HL-60 (cell line): ENCODE measurements around the gene FOXI3.

ENCODE experiments used
- SPI1 ChIP-seq: IDR thresholded peaks from 2 replicates; pipeline ENCODE4 v1.6.1; 2012; ENCODE audit warnings: low read depth, mild to moderate bottlenecking, borderline replicate concordance
- TF ChIP-seq, protein P1 (sequence below): IDR thresholded peaks from one replicate; pipeline ENCODE4 v1.5.1; 2011; ENCODE audit warnings: low read length, control low read depth, inconsistent platforms; ENCODE audit not compliant: insufficient read depth

DNA sequence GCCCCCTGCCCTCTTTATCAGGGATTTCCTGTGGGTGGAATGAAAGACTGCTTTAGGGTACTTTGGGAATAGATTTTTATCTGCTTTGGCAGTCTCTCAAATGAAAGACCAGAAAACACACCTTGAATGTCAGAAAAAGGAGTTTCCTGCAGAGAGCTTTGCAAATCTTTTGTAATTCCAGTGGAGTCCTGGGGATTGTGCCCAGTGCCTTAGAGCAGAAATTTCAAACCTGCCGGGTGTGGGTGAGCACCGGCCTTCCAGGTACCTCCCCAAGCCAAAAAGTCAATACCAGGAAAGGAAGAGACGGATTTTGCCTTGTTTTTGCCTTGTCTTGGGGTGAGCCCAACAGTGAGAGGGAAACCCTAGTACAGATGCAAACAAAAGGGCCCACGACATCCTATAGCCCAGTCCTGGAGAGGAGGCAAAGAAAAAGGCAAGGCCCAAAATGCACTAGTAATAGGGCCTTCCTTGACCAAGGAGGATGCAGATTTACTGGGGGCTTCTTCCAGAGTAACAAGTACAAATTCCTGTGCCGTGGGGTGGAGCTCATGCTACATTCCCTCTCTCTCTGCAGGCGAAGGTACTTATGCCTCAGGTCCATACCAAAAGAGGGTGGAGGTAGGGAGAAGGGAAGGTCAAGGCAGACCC lies 36.4 kb downstream of the FOXI3 start:
- TF ChIP-seq, protein P1, sequence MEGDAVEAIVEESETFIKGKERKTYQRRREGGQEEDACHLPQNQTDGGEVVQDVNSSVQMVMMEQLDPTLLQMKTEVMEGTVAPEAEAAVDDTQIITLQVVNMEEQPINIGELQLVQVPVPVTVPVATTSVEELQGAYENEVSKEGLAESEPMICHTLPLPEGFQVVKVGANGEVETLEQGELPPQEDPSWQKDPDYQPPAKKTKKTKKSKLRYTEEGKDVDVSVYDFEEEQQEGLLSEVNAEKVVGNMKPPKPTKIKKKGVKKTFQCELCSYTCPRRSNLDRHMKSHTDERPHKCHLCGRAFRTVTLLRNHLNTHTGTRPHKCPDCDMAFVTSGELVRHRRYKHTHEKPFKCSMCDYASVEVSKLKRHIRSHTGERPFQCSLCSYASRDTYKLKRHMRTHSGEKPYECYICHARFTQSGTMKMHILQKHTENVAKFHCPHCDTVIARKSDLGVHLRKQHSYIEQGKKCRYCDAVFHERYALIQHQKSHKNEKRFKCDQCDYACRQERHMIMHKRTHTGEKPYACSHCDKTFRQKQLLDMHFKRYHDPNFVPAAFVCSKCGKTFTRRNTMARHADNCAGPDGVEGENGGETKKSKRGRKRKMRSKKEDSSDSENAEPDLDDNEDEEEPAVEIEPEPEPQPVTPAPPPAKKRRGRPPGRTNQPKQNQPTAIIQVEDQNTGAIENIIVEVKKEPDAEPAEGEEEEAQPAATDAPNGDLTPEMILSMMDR: no peak
- TF ChIP-seq SPI1: no peak
